ENCODE data around the gene HSPG2.

- TF ChIP-seq CTCF (conservative IDR thresholded peaks at IDR 0.05; ENCODE audit: low read length) (no peak), EZH2phosphoT487 (IDR thresholded peaks at IDR 0.05; ENCODE audit: borderline replicate concordance, low read depth, low read length) (no peak)
These were observed 84.6 kb downstream of the HSPG2 start for GRCh38 chr1:21852282-21853130.
